Measurements from ENCODE around the gene CCDC15.

DNA sequence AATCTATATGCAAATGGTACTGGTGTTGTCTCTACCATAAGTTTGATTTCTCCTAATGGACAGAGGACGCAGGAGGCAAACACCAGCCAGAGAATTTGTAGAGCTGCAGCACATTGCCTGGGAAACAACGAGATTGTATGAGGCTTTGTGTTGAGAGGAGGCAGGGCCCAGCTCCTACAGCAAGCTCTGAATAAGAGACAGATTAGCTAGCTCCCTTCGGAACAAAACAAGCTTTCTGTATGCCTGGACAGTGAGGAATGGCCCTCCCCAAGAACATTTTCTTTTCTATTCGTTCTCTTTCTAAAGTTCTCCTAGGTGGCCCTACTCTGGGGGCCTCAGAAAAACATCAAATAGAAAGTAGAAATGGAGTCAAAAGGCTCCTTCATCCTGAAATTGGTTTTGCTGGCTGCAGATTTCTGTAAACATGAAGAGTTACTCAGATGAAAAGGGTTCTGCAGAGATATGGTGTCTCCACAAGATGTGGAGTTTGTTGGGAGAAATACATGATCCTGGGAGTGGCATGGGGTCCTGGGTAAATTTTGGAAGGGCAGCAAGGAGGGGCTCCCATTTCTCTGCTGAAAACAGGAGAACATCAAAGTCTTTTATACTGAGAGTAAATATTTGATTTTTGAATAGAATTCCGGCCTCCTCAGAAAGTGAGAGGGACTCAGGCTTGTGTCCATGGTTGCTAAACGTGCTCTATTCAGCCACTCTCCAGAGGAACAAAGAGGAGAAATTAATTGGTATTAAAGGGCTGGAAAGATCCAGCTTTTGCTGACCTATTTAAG is 11.3 kb upstream of the CCDC15 start:
- TF ChIP-seq, protein P1, sequence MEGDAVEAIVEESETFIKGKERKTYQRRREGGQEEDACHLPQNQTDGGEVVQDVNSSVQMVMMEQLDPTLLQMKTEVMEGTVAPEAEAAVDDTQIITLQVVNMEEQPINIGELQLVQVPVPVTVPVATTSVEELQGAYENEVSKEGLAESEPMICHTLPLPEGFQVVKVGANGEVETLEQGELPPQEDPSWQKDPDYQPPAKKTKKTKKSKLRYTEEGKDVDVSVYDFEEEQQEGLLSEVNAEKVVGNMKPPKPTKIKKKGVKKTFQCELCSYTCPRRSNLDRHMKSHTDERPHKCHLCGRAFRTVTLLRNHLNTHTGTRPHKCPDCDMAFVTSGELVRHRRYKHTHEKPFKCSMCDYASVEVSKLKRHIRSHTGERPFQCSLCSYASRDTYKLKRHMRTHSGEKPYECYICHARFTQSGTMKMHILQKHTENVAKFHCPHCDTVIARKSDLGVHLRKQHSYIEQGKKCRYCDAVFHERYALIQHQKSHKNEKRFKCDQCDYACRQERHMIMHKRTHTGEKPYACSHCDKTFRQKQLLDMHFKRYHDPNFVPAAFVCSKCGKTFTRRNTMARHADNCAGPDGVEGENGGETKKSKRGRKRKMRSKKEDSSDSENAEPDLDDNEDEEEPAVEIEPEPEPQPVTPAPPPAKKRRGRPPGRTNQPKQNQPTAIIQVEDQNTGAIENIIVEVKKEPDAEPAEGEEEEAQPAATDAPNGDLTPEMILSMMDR (IDR thresholded peaks at IDR 0.05): no peak
- TF ChIP-seq POLR2A (IDR thresholded peaks at IDR 0.05) (no peak), POLR2AphosphoS5 (IDR thresholded peaks at IDR 0.05) (no peak), EP300 (IDR thresholded peaks at IDR 0.05) (no peak)
